ENCODE data around the gene KCNQ1OT1.
A peak's percentile ranks its signal among the peaks of the same experiment; 100 is the strongest.

Gene KCNQ1OT1

DNA sequence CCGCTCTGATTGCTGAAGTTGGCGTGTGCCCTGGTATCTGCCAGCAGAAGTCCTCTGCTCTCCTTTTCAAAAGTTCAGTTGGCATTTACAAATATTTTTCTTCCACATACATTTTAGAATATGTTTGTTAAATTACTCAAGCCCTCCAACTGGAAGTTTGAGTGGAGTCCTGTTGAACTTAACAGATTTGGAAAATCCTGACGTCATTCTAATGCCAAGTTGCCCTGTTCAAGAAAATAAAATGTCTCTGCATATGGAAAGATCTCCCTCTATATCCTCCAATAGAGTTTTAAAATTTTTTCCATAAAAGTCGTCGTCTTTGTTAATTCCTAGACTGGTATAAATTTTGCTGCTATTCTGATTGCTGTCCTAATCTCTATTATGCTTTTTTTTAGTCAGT, 3.3 kb downstream of the KCNQ1OT1 start:
- TF ChIP-seq CTCF (IDR thresholded peaks at IDR 0.05; ENCODE audit: control insufficient read depth, insufficient read depth, low read depth, low read length, missing control alignments): no peak
- H3K4me3 ChIP-seq (ENCODE audit: control insufficient read depth, low read depth, low read length): no peak overlapping the region
- no peak for DNase-seq (ENCODE audit: low read depth)

DNA sequence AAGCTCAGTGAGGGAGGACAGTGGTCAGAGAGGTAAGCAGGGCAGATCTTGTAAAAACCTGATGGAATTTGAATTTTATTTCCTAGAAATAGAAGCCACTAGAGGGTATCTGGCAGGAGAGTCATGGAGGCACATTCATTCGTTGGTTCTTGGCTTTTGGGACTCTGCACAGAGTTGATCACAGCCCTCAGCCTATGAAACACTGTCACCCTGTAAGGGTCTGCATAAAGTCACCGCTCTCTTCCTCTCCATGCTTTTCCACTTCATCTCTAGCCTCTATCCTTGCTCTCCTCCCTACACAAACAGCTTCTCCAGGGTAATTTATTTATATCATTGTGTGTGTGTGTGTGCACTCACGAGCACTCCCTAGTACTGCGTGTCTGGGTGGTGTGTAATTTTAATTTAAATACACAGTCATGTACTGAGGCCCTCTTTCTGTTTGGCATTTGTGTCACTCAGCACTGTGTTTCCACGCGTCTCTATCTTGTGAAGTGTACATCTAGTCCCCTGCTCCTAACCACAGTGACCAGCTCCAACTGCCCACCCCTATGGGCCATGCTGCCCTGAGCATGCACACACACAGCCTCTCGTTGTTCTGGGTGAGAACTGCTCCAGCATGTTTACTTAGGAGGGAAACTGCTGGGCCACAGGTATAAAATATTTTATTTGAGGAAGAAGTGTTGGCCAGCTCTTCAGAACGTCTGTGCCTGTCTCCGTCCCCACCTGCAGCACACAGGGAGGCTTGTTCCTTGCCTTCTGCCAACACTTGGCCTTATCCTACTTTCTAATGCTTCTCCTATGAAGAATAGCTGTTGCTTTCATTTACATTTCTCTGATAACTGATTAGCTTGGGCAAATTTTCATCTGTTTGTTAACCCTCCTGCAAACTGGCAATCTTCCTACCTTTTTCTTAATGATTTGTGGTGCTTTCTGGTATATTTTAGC, 4.5 kb downstream of the KCNQ1OT1 start:
- no peak for DNase-seq (ENCODE audit: low read depth)
- no peak for TF ChIP-seq CTCF (IDR thresholded peaks at IDR 0.05; ENCODE audit: control insufficient read depth, insufficient read depth, low read depth, low read length, missing control alignments)
- H3K4me3 ChIP-seq (ENCODE audit: control insufficient read depth, low read depth, low read length): no peak overlapping the region

DNA sequence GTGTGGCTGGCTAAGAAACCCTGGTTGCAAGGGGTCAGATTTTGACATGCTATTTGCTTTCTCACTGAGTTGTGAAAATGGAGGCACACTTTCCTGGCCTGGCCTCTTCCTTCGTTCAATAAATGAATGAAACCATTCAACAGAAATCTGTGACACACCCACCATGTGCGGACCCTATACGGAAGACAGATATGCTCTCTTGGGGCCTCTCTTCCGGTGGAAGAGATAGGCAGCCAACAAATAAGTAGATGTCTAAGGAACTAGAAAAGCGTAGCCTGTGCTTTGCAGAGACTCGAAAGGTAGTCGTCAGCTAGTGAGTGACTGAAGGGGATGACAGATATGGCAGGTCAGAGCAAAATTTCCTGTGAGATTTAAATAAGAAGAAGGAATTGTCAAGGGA, 5.3 kb downstream of the KCNQ1OT1 start:
- no peak for DNase-seq (ENCODE audit: low read depth)
- no peak for TF ChIP-seq CTCF (IDR thresholded peaks at IDR 0.05; ENCODE audit: control insufficient read depth, insufficient read depth, low read depth, low read length, missing control alignments)
- H3K4me3 ChIP-seq (ENCODE audit: control insufficient read depth, low read depth, low read length): no peak overlapping the region

- no peak overlapping the region for H3K4me3 ChIP-seq (ENCODE audit: control insufficient read depth, low read depth, low read length)
- no peak for DNase-seq (ENCODE audit: low read depth)
- no peak for TF ChIP-seq CTCF (IDR thresholded peaks at IDR 0.05; ENCODE audit: control insufficient read depth, insufficient read depth, low read depth, low read length, missing control alignments)
Observed at GRCh38 chr11:2693271-2694261, 6.2 kb downstream of the KCNQ1OT1 start.

- DNase-seq (ENCODE audit: low read depth): no peak
- no peak overlapping the region for H3K4me3 ChIP-seq (ENCODE audit: control insufficient read depth, low read depth, low read length)
- peak; percentile 17 for TF ChIP-seq CTCF (IDR thresholded peaks at IDR 0.05; ENCODE audit: control insufficient read depth, insufficient read depth, low read depth, low read length, missing control alignments)
Observed at GRCh38 chr11:2691991-2692875, 7.6 kb downstream of the KCNQ1OT1 start.

All from AG09309 (cell line).